CD4-positive, alpha-beta T cell treated with Interferon alpha-2 for 1 hour (primary cell): ENCODE results near the gene LCA5L.
A peak's percentile ranks its signal among the peaks of the same experiment; 100 is the strongest.
"Not testable (repeated sequence)": the region's sequence is repeated elsewhere in the genome, so short reads cannot be mapped to it uniquely, and the experiment has no call there.

Experiments used
- DNase-seq, 2 donors: peaks; one replicate each; pipeline ENCODE4 v3.0.0-alpha.2; 2020 to 2022

Gene LCA5L

DNA sequence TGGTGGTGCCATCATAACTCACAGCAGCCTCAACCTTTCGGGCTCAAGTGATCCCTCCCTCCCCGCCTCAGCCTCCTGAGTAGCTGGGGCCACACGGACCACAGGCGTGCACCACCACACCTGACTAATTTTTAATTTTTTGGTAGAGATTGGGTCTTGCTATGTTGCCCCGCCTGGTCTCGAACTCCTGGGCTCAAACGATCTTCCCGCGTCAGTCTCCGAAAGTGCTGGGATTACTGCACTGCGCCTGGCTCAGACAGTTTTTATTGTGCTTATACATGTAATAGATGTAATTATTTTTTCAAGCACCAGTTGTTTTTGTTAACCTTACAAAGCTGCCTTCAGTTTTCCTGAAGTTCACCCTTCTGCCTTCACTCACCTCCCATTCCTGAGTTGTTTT is 58.7 kb downstream of the LCA5L start:
- DNase-seq = no peak

DNA sequence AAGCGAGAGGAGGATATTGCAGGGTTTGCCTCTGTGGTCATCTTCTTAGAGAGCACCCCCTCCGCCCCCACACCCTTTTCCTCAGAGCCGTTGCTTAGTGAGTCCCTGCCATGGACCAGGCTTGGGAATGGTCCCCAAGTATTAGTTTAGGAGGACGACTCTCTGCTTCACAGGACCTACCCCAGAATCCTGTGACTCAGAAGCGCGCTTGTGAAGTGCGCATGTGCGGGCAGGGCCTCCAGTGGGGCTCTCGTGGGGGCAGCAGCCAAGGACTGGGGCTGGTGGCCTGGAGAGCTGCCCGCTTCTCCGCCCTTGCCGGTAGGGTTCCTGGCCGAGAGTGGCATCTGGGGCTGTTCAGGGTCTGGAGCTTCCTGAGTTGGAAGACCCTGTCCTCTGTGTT is 59.4 kb downstream of the LCA5L start:
- peak in 1 of 2 donors; percentile 29 for DNase-seq

DNA sequence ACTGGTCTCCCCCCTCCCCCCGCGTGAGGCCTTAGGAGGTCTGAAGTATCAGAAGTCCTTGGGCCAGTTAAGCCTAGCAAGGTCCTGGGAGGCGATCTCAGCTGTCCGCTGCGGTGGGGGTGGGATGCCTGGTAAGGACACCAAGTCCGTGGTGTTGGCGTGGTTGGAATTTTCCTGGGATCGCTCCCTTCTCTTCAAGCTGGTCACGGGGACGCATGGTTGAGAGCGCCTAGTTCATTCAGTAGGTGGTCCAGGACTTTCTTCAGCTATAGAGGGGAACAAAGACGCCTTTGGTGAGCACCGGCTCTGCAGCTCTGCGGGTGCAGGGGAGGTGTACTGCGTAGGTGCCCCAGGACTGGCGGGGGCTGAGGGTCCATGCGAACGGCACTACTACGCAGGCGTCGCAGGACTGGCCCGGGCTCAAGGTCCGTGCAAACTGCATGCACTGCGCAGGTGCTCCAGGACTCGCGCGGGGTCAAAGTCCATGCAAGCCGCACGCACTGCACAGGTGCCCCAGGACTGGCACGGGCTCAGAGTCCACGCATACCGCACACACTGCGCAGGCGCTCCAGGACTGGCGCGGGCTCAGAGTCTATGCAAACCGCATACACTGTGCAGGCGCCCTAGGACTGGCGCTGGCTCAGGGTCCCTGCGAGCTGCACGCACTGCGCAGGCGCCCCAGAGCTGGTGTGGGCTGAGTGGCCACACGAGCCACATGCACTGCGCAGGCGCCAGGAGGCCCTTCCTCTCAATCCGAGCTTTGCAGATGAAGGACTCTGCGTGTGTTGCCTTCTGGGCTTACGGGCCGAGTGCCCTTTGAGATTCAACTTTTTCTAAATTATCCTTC is 60.1 kb downstream of the LCA5L start:
- DNase-seq = peak; percentile 65 to 73

DNA sequence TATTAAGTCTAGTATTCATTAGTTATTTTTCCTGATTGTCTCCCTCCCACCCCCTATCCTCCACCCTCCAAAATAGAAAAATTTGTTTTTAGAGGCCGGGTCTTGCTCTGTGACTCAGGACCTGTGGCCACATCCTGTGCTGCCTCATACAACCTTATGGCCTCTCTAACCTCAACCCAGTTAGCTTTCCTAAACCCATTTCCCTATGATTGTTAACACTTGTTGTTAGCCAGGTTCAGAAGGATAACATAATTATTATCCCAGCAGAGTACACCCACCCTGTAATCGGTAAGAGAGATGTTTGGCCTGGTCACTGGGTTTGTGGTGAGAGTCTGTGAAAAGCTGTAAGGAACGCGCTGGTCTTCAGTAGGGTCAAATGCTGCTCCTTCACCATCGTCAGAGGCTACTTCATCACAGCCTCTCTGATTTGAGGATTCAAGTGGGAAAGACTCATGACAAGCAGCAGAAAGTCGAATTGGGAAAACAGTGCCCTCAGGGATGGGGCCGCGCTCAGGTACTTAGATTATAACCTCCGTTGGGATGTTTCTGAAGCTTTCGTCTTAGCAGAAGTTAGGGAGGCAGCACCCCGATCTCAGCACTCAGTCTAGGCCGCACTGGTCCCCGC is 60.8 kb downstream of the LCA5L start:
- no peak for DNase-seq

DNA sequence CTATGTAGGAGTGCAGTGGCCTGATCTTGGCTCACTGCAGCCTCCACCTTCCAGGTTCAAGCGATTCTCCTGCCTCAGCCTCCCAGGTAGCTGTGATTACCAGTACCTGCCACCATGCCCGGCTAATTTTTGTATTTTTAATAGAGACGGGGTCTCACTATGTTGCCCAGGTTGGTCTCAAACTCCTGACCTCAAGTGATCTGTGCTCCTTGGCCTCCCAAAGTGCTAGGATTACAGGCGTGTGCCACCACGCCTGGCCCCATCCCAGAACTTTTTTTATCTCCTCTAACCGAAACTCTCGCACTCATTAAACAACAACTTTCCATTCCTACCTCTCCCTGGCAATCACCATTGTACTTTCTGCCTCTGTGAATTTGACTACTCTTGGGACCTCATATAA is 63.5 kb downstream of the LCA5L start:
- not testable (repeated sequence) for DNase-seq

DNA sequence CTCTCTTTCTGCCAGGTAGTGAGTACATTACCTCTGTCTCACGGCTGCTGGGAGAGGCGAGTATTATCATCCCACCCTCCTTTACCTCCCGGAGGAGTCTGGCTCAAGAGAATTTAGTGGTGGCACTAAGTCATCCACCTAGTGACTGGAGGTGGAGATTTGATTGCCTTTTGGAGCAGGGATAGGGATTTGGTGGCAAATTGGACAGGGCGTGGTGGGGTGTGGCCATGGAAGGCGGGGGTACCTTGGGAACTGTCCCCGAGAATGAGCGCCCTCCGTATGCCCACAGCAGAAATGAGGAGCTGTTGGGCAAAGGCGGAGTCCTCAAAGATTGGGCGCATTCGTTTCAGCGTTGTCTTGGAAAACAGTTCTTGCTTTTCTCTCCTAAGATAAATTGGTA is 64.6 kb downstream of the LCA5L start:
- no peak for DNase-seq

DNA sequence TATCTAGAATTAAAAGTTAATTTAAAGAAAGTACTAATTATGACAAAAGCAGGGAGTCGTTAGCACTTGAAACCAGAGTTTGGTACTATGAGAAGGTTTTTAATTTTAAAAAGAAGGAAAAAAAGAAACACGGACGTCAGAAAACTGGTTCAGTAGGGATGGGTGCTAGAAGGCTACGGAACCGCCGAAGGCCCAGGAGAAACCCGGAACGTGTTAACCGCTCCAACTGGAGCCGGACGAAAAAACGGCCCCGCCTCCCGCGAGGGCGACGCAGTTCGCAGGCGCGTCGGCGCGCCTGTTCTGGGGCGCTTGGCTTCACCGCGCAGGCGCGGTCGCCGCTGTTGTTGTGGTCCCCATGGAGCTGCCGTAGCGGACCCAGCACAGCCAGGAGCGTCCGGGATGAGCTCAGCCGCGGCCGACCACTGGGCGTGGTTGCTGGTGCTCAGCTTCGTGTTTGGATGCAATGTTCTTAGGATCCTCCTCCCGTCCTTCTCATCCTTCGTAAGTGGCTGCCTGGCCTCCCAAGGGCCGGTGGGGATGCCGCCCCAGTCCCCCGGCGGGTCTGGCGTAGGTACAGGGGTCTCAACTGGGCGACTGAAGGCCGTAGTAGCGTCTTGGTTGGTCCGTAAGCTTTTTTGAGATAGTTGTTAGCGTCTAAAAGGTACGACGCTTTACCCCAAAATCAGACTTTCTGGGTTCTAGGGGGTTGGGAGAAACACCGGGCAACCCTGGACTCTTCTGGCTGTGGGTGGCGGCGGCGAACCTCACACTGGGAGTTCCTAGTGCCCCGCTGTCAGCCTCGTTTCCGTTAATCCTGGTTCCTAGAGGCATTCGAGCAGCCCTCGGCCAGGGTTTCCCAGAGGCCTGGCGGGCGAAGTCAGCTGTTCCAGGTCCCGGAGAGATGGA is 65.3 kb downstream of the LCA5L start:
- DNase-seq = peak; percentile 92 to 93

DNA sequence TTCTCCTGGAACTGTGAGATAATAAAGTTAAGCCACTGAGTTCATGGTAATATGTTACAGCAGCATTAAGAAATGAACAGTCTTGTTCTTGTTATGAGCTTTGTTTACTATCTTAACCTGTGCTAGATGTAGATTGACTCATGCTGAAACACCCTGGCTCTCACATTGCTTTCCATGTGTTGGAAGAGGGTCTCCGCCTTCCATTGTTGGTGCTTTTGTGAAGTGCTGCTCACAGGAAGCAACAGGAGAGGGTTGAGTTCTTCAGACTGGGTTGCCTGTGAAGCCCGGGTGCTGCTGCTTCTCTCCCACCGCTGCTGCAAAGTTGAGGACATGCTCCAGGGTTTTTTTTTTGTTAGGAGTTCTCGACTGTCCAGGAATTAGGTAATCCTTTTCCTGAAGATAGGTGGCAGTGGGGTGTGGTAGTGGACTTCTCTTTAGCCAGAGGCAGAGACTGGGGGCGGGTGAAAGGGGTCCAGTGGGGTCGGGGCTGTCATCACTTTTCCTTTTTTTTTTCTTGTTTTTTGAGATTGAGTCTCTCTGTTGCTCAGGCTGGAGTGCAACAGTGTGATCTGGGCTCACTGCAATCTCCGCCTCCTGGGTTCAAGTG is 68.0 kb downstream of the LCA5L start:
- DNase-seq = no peak

DNA sequence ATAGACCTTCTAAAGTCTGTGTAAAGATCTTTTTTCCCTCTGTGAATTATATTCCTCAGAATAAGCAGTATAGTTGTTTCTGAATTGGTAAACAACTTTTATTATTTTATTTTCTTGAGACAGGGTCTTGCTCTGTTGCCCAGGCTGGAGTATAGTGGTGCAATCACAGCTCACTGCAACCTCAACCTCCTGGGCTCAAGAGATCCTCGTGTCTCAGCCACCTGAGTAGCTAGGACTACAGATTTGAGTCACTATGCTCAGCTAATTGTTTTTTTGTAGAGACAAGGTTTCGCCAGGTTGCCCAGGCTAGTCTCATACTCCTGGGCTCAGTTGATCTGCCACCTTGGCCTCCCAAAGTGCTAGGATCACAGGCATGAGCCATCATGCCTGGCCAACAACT is 70.1 kb downstream of the LCA5L start:
- DNase-seq = no peak

DNA sequence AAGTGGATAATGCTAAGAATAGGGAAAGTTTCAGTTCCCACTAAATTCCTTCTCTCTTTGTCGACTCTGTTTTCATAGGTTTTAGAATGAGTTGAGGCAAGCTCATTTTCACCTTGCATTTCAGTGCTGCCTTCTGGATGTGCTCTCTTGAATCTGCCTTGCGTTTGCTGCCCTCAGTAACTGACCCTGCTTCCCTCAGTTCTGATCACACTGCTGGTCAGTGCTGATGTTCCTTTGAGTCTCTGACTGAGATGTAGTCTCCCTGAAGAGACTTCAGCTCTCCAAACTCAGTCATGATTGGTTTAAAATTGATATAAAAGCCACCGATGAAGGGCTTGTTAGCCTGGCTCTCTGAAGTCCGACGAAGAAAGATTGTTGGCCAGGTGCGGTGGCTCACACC is 71.5 kb downstream of the LCA5L start:
- no peak for DNase-seq

DNA sequence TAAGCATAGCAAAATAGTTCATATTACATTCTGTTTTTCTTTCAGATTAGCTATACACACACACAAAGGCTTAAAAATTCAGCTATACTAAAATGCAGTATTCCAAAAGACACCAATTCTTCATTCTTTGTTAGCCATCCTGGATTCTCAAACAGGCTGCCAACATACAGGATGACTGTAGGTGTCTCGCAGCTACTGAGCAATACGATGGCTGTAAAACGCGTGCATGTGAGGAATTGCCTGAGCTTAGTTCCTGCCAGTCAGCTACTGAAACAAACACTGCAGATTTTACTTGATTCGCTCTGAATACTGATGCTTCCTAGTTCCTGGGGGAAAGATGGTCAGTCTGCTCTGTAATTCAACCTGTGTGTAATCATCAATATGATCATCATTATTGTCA is 71.9 kb downstream of the LCA5L start:
- DNase-seq = peak in 1 of 2 donors; percentile 21

DNA sequence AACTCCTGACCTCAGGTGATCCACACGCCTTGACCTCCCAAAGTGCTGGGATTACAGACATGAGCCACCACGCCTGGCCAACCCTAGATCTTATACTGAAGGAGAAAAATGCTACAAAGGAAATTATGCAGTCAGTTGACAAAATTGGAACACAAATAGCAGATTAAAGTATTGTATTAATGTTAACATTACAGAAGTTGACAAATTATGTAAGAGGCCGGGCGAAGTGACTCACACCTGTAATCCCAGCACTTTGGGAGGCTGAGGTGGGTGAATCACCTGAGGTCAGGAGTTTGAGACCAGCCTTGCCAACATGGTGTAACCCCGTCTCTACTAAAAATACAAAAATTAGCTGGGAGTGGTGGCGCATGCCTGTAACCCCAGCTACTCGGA is 75.7 kb downstream of the LCA5L start:
- not testable (repeated sequence) for DNase-seq

DNA sequence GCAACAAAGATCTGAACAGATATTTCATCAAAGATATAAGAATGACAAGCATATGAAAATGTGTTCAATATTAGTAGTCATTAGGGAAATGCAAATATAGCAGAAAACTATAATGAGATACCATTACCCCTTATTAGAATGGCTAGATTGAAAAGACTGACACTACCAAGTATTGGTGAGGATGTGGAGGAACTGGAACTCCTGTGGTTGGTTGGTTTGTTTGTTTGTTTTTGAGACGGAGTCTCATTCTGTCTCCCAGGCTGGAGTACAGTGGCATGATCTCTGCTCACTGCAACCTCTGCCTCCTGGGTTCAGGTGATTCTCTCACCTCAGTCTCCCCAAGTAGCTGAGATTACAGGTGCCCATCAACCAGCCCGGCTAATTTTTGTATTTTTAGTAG is 77.8 kb downstream of the LCA5L start:
- DNase-seq = no peak

DNA sequence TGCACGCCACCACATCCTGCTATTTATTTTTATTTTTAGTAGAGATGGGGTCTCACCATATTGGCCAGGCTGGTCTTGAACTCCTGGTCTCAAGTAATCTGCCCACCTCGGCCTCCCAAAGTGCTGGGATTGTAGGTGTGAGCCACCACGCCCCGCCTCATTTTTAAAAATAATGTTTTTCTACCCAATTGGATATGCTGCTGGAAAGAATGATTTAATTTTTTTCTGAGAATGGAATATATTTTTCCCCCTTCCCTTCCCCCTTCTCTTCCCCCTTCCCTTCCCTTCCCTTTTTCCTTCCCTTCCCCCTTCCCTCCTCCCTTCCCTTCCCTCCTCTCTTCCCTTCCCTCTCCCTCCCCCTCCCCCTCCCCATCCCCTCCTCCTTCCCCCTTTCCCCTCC is 79.0 kb downstream of the LCA5L start:
- no peak for DNase-seq

DNA sequence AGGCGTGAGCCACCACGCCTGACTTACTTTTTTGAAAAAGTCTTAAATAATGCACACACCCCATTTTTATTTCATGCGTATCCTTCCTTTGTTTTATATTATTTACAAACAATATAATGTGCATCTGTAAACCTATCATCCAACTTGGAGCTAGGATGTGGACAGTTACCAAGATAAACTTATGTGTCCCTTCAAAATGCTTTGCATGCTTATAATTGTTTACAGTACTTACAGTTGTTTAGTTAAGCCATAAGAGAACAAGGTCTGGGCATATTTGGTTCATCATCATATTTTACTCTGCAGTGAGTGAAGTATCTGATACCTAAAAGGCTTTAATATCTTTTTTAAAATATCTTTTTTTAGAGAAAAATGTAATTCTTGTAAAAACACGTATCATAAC is 80.6 kb downstream of the LCA5L start:
- DNase-seq = no peak

DNA sequence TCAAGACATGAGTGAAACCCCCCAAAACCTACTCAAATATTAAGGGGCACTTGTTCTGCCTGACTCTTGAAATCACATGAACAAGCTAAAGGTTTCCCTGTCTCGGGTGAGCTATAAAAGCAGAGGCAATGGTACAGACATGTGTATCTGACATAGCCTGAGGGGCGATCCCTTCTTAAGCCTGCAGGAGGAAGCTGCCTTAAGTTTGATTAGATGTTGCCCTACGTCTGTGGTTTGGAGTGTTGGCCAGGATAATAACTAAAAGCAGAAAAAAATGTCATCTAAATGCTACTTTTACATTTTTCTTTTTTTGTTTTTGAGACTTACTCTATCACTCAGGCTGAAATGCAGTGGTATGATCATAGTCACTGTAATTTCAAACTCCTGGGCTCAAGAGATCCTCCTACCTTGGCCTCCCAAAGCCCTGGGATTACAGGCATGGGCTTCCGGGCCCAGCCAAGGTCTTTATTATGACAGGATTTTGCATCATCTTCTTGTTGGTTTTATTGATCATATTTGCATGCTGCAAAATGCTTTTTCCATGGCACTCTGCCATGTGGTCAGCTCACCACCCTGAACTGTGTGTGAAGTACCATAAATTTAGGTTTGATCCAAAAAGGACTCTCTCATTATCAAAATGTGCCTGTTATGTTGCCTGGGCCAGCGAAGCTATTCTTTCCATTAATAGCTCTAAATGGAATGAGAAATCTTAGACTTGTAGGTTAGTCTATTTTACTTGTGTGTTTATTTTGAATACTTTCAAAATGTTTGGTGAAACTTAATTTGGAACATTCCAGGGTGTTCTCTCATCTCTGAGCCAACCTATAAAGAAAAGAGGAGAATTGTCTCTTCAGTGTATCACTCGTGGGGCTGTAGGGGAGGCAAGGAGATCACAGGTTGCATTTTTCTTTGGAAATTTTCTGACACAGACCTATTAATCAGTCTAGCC is 81.7 kb downstream of the LCA5L start:
- no peak for DNase-seq

DNA sequence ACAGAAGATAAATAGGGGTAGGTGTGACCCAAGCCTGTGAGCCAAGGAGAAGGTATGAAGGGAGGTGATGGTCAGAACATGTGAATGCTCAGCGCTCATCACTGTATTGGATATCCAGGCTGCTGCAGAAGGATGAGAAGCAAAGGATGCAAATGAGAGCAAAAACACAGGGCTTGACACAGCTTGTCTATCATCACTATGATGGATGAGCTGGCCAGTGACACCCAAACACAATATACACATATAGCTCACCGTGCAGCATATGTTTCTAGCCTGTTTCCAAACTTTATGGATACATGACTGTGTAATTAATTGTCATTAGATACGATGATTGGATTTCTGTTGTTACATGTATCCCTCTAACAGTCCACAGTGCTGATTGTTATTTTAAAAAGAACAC is 82.8 kb downstream of the LCA5L start:
- DNase-seq = no peak

DNA sequence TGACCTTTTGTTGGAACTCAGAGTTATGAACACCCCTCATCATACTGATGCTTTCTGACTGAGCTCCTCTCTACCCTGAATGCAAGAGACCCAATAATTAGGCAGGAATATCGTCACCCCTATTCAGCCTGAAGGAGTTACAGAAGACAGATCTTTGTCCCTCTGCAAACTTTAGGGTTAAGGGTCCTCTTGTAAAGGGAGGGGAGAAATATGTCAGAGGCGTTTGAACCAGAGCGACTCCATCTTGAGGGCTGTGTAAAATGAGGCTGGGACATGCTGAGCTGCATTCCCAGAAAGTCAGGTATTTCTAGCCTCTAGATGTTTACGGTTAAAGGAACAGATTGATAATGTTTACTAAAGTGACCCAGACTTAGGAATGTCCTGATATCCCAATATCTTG is 86.2 kb downstream of the LCA5L start:
- DNase-seq = no peak
